K562 (cell line): Measurements from ENCODE around the gene NDUFV3. TPM values are rescaled to one million over a fixed set of nuclear protein-coding genes. Genes with fewer than 3 reads are reported as not detected.

Experiments
- ELF4 ChIP-seq: fragments of 450-650 bp; formaldehyde crosslinking; IDR thresholded peaks from 2 replicates; pipeline ENCODE4 v1.4.0; 2022; ENCODE audit warnings: missing genetic modification characterization
- PML ChIP-seq: IDR thresholded peaks from 2 replicates; pipeline ENCODE4 v1.6.1; 2012; ENCODE audit warnings: low read length, inconsistent platforms
- REST ChIP-seq, 2 experiments: fragments of 450-650 bp; formaldehyde crosslinking in 1 of 2; IDR thresholded peaks; 2 replicates each; pipeline versions ENCODE4 v1.4.0 to v1.6.1; 2014 to 2020; ENCODE audit warnings: mild to moderate bottlenecking in 2 of 2, borderline replicate concordance in 1 of 2, low read depth in 1 of 2
- ZBTB40 ChIP-seq, 2 experiments: fragments of 450-650 bp in 1 of 2; sonication (generic) in 1 of 2; formaldehyde crosslinking in 1 of 2; IDR thresholded peaks; 2 replicates each; pipeline versions ENCODE4 v1.7.1 to v1.9.0; 2016 to 2022; ENCODE audit warnings: inconsistent platforms in 1 of 2, mild to moderate bottlenecking in 1 of 2, missing genetic modification reagents in 1 of 2
- polyA plus RNA-seq, 8 experiments: library from polyadenylated mRNA; depleted of rRNA in 4 of 8; stranded (reverse) in 5 of 8; unstranded in 3 of 8; fragments of >200 nt; fragmentation: Nextera tagmentation in 2 of 8; fragmentation: Illumina TruSeq in 1 of 8; extraction: Ambion mirVana in 2 of 8; extraction: Trizol in 1 of 8; gene quantifications; 2 replicates each; pipeline versions ENCODE4 v1.2.1 to v1.2.3, GENCODE V29; 2011 to 2014; ENCODE audit warnings: inconsistent platforms in 1 of 8, missing spikeins in 1 of 8
- total RNA-seq, 7 experiments: library from RNA; depleted of rRNA in 6 of 7; stranded (reverse); fragments of >200 nt in 6 of 7; fragmentation: Illumina TruSeq in 2 of 7; extraction: Trizol in 2 of 7; gene quantifications; 2 replicates each; pipeline versions ENCODE4 v1.2.1 to v1.2.3, GENCODE V29; 2011 to 2021; ENCODE audit warnings: low replicate concordance in 1 of 7

The NDUFV3 gene
- total and polyA plus RNA-seq, 9 of the 15 experiments (the other 6 are each of a cell fraction or from before 2014, with no cell fraction given) = 19.1 to 87.8 (median 74.3) TPM

- TF ChIP-seq REST (IDR thresholded peaks at IDR 0.05; ENCODE audit: borderline replicate concordance) (no peak), REST (CRISPR knock-in tag; IDR thresholded peaks at IDR 0.05; ENCODE audit: low read depth) (no peak), ZBTB40 (IDR thresholded peaks at IDR 0.05) (no peak), ZBTB40 (CRISPR knock-in tag; IDR thresholded peaks at IDR 0.05) (no peak), PML (no peak), ELF4 (CRISPR knock-in tag) (no peak)
Measured at GRCh38 chr21:42913476-42913875, 20.4 kb downstream of the NDUFV3 start (continued).
